Liver (tissue), 9 donors: ENCODE results near the gene KANK4. TPM values are rescaled to one million over a fixed set of nuclear protein-coding genes. Genes with fewer than 3 reads are reported as not detected.

Experiments
- DNase-seq: peaks from one replicate; pipeline ENCODE4 v3.0.0-alpha.2; 2017; ENCODE audit warnings: low spot score
- H3K27ac ChIP-seq, 2 donors: one replicate each; pipeline ENCODE4 v1.7.0; 2013; ENCODE audit warnings: inconsistent platforms in 2 of 2, low read length in 2 of 2, control low read depth in 1 of 2, low read depth in 1 of 2, mild to moderate bottlenecking in 1 of 2
- H3K27me3 ChIP-seq, 4 donors: one replicate each; pipeline versions ENCODE4 v1.6.1 to v1.7.0; 2013; ENCODE audit warnings: low read length in 3 of 4, inconsistent platforms in 1 of 4, mild to moderate bottlenecking in 1 of 4, moderate library complexity in 1 of 4; ENCODE audit not compliant: control insufficient read depth in 4 of 4, insufficient read depth in 4 of 4
- H3K36me3 ChIP-seq, 4 donors: one replicate each; pipeline versions ENCODE4 v1.6.1 to v1.7.0; 2013; ENCODE audit warnings: low read length in 3 of 4, mild to moderate bottlenecking in 3 of 4, low read depth in 1 of 4, moderate library complexity in 1 of 4; ENCODE audit not compliant: control insufficient read depth in 4 of 4, insufficient read depth in 3 of 4
- H3K4me1 ChIP-seq, 4 donors: one replicate each; pipeline versions ENCODE4 v1.6.1 to v1.7.0; 2013; ENCODE audit warnings: low read length in 3 of 4, mild to moderate bottlenecking in 3 of 4, moderate library complexity in 1 of 4; ENCODE audit not compliant: control insufficient read depth in 4 of 4, insufficient read depth in 4 of 4
- H3K4me3 ChIP-seq, 3 donors: one replicate each; pipeline versions ENCODE4 v1.6.1 to v1.7.0; 2013; ENCODE audit warnings: low read length in 3 of 3, control low read depth in 1 of 3, low read depth in 1 of 3, mild to moderate bottlenecking in 1 of 3
- H3K9ac ChIP-seq, 2 donors: one replicate each; pipeline ENCODE4 v1.7.0; 2013; ENCODE audit warnings: low read length in 2 of 2, mild to moderate bottlenecking in 2 of 2, moderate library complexity in 2 of 2, control low read depth in 1 of 2, low read depth in 1 of 2
- H3K9me3 ChIP-seq, 4 donors: one replicate each; pipeline versions ENCODE4 v1.6.1 to v1.7.0; 2013; ENCODE audit warnings: low read length in 3 of 4; ENCODE audit not compliant: control insufficient read depth in 4 of 4
- EGR1 ChIP-seq, 2 donors: IDR thresholded peaks; 2 replicates each; pipeline ENCODE4 v1.6.1; 2016 to 2018; ENCODE audit warnings: antibody characterized with exemption in 2 of 2, low read depth in 2 of 2
- FOXA1 ChIP-seq: IDR thresholded peaks from 2 replicates; pipeline ENCODE4 v1.6.1; 2016; ENCODE audit warnings: antibody characterized with exemption
- GABPA ChIP-seq, 2 donors: IDR thresholded peaks in 1 of 2; conservative IDR thresholded peaks in 1 of 2; 2 replicates each; pipeline ENCODE4 v1.6.1; 2016; ENCODE audit warnings: antibody characterized with exemption in 2 of 2, mild to moderate bottlenecking in 1 of 2, moderate library complexity in 1 of 2
- HNF4G ChIP-seq: IDR thresholded peaks from 2 replicates; pipeline ENCODE4 v1.6.1; 2016; ENCODE audit warnings: antibody characterized with exemption
- NR2F2 ChIP-seq: IDR thresholded peaks from 2 replicates; pipeline ENCODE4 v1.6.1; 2016; ENCODE audit warnings: antibody characterized with exemption
- RAD21 ChIP-seq, 2 donors: IDR thresholded peaks; 2 replicates each; pipeline ENCODE4 v1.6.1; 2016; ENCODE audit warnings: antibody characterized with exemption in 2 of 2, mild to moderate bottlenecking in 2 of 2
- WGBS: extraction: QIAGEN DNeasy Blood & Tissue Kit; methylation state at CpG from one replicate; pipeline ENCODE4 v1.1.7; 2013; 5-methylcytosine and 5-hydroxymethylcytosine counted together
- polyA plus RNA-seq, 2 donors: library from polyadenylated mRNA; stranded (reverse) in 1 of 2; unstranded in 1 of 2; fragments of 200-250 nt in 1 of 2; fragments of >200 nt in 1 of 2; fragmentation: Nextera tagmentation in 1 of 2; extraction: Ambion mirVana in 1 of 2; gene quantifications; one replicate each; pipeline versions ENCODE4 v1.2.1 to v1.2.3, GENCODE V29; 2013 to 2015
- total RNA-seq, 2 donors: library from RNA; depleted of rRNA; stranded (reverse); fragments of >200 nt; gene quantifications; one replicate each; pipeline ENCODE4 v1.2.3, GENCODE V29; 2014
- TF ChIP-seq, protein P1 (sequence below): fragments of 150-350 bp; IDR thresholded peaks from 2 replicates; pipeline ENCODE4 v1.5.1; 2017; ENCODE audit warnings: improper control_type of control experiment, low read depth, low read length; ENCODE audit not compliant: missing input control
- TF ChIP-seq, protein P2 (sequence below): IDR thresholded peaks from 2 replicates; pipeline ENCODE4 v1.6.1; 2016; ENCODE audit warnings: antibody characterized with exemption
- TF ChIP-seq, protein P3 (sequence below): IDR thresholded peaks from 2 replicates; pipeline ENCODE4 v1.6.1; 2016; ENCODE audit warnings: antibody characterized with exemption
- TF ChIP-seq, protein P4 (sequence below): IDR thresholded peaks from 2 replicates; pipeline ENCODE4 v1.6.1; 2016; ENCODE audit warnings: antibody characterized with exemption, mild to moderate bottlenecking
- donor health status: healthy.
- donor health status: healthy.
- donor health status: healthy.
- donor health status: healthy.
- donor health status: healthy.

KANK4 gene
- total and polyA plus RNA-seq, 4 donors = 0.58 to 4.6 (median 1.1) TPM

DNA sequence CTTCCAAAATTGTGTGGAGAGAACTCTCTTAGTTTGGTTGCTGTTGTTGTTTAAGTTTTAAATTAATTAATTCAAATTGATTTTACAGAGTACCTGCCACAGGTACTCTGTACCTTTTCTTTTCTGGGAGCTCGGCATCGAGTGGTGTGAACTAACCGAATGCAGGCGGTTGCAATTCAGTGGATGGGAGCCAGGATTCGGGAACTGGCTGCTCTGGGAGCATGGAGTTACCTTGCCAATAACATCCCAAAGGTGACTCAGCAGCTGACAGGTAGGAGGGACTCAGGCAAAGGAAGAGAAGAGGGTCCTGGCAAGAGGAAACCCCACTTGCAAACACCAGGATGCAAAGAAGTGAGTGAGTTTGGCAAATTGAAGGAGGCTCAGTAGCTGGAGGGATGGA is 24.7 kb upstream of the KANK4 start (continued):
- TF ChIP-seq, protein P1, sequence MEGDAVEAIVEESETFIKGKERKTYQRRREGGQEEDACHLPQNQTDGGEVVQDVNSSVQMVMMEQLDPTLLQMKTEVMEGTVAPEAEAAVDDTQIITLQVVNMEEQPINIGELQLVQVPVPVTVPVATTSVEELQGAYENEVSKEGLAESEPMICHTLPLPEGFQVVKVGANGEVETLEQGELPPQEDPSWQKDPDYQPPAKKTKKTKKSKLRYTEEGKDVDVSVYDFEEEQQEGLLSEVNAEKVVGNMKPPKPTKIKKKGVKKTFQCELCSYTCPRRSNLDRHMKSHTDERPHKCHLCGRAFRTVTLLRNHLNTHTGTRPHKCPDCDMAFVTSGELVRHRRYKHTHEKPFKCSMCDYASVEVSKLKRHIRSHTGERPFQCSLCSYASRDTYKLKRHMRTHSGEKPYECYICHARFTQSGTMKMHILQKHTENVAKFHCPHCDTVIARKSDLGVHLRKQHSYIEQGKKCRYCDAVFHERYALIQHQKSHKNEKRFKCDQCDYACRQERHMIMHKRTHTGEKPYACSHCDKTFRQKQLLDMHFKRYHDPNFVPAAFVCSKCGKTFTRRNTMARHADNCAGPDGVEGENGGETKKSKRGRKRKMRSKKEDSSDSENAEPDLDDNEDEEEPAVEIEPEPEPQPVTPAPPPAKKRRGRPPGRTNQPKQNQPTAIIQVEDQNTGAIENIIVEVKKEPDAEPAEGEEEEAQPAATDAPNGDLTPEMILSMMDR = no peak
- no peak for TF ChIP-seq FOXA1

DNA sequence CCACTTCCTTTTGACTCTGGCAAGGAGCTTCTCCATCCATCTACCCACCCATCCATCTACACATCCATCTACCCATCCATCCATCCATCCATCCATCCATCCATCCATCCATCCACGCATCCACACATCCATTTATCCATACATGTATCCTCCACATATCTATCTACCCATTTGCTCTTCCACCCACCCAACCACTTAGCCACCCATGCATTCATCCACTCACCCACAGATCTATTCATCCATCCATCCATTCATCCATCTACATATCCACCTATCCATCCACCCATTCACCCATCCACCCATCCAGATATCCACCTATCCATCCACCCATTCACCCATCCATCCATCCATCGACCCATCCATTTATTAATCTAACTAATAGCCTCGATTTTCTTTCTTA is 23.0 kb upstream of the KANK4 start:
- H3K27ac ChIP-seq = no peak overlapping the region
- H3K36me3 ChIP-seq = no peaks in the 10 kb centered on the region
- WGBS = 89% methylated on average over 3 of the region's 3 CpGs
- no peaks in the 10 kb centered on the region for H3K4me1 ChIP-seq
- H3K4me3 ChIP-seq = no peak overlapping the region
- no peak overlapping the region for H3K9ac ChIP-seq
- H3K9me3 ChIP-seq = no peaks in the 10 kb centered on the region
- DNase-seq = no peak
- TF ChIP-seq RAD21 (IDR thresholded peaks at IDR 0.05) (no peak), GABPA (IDR thresholded peaks at IDR 0.05 in 1 of 2, conservative IDR thresholded peaks at IDR 0.05 in 1 of 2) (no peak), EGR1 (IDR thresholded peaks at IDR 0.05; ENCODE audit: low read depth in 2 of 2) (no peak), HNF4G (no peak), NR2F2 (no peak)
- TF ChIP-seq, protein P2, sequence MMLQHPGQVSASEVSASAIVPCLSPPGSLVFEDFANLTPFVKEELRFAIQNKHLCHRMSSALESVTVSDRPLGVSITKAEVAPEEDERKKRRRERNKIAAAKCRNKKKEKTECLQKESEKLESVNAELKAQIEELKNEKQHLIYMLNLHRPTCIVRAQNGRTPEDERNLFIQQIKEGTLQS = no peak
- TF ChIP-seq, protein P3, sequence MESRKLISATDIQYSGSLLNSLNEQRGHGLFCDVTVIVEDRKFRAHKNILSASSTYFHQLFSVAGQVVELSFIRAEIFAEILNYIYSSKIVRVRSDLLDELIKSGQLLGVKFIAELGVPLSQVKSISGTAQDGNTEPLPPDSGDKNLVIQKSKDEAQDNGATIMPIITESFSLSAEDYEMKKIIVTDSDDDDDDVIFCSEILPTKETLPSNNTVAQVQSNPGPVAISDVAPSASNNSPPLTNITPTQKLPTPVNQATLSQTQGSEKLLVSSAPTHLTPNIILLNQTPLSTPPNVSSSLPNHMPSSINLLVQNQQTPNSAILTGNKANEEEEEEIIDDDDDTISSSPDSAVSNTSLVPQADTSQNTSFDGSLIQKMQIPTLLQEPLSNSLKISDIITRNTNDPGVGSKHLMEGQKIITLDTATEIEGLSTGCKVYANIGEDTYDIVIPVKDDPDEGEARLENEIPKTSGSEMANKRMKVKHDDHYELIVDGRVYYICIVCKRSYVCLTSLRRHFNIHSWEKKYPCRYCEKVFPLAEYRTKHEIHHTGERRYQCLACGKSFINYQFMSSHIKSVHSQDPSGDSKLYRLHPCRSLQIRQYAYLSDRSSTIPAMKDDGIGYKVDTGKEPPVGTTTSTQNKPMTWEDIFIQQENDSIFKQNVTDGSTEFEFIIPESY = no peak
- TF ChIP-seq, protein P4, sequence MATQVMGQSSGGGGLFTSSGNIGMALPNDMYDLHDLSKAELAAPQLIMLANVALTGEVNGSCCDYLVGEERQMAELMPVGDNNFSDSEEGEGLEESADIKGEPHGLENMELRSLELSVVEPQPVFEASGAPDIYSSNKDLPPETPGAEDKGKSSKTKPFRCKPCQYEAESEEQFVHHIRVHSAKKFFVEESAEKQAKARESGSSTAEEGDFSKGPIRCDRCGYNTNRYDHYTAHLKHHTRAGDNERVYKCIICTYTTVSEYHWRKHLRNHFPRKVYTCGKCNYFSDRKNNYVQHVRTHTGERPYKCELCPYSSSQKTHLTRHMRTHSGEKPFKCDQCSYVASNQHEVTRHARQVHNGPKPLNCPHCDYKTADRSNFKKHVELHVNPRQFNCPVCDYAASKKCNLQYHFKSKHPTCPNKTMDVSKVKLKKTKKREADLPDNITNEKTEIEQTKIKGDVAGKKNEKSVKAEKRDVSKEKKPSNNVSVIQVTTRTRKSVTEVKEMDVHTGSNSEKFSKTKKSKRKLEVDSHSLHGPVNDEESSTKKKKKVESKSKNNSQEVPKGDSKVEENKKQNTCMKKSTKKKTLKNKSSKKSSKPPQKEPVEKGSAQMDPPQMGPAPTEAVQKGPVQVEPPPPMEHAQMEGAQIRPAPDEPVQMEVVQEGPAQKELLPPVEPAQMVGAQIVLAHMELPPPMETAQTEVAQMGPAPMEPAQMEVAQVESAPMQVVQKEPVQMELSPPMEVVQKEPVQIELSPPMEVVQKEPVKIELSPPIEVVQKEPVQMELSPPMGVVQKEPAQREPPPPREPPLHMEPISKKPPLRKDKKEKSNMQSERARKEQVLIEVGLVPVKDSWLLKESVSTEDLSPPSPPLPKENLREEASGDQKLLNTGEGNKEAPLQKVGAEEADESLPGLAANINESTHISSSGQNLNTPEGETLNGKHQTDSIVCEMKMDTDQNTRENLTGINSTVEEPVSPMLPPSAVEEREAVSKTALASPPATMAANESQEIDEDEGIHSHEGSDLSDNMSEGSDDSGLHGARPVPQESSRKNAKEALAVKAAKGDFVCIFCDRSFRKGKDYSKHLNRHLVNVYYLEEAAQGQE = no peak
- TF ChIP-seq, protein P1 = no peak
- no peaks in the 10 kb centered on the region for H3K27me3 ChIP-seq
